Left ventricle myocardium superior (tissue), 1 donor: Measurements from ENCODE around the gene GLP1R. TPM values are rescaled to one million over a fixed set of nuclear protein-coding genes. Genes with fewer than 3 reads are reported as not detected.
A peak's percentile ranks its signal among the peaks of the same experiment; 100 is the strongest.

Experiments
- ATAC-seq: fragments of 200-7000 bp; cut with Tn5 transposase; one replicate; pipeline ENCODE4 v1.9.1; 2020; ENCODE audit warnings: mild to moderate bottlenecking, moderate library complexity
- DNase-seq: peaks from one replicate; pipeline ENCODE4 v3.0.0-alpha.2; 2020
- intact Hi-C: fragments of 100-400 bp; cut with micrococcal nuclease; formaldehyde crosslinking; loops from one replicate; pipeline ENCODE4 v1.11.0; 2022
- total RNA-seq: library from RNA; stranded (reverse); fragmentation: NEBNext Ultra II Directional; extraction: Animal tissue kit (Norgen Biotek cat#: 25700); gene quantifications from one replicate; pipeline ENCODE4 v1.2.1, GENCODE V29; 2021
- donor health status: DM: no; HTN: yes; CAD: no; lungs with severe emphysema.

The GLP1R gene
- total RNA-seq, 1 donor from 2014 or later, result 11.6 TPM

- intact Hi-C loops, result no loop called here
- ATAC-seq, result no peak
- no peak for DNase-seq
Observed at GRCh38 chr6:39059496-39060310, 11.1 kb downstream of the GLP1R start.

GRCh38 chr6:39060467-39061160 is 12.0 kb downstream of the GLP1R start:
- intact Hi-C loops, result no loop called here
- no peak for DNase-seq
- ATAC-seq, result peak; percentile 13

- ATAC-seq (no peak), DNase-seq (no peak)
- intact Hi-C loops, result no loop called here
Observed at GRCh38 chr6:39061182-39061581, 12.6 kb downstream of the GLP1R start.

- intact Hi-C loops, result no loop called here
- ATAC-seq (no peak), DNase-seq (no peak)
Observed at GRCh38 chr6:39061588-39061987, 13.0 kb downstream of the GLP1R start.

- peak; percentile 62 for ATAC-seq
- intact Hi-C loops, result no loop called here
- DNase-seq, result peak; percentile 76
Observed at GRCh38 chr6:39062014-39062740, 13.6 kb downstream of the GLP1R start.

- intact Hi-C loops, result no loop called here
- DNase-seq, result no peak
- peak; percentile 76 for ATAC-seq
Observed at GRCh38 chr6:39063526-39063925, 14.9 kb downstream of the GLP1R start.

GRCh38 chr6:39065561-39065960 is 17.0 kb downstream of the GLP1R start:
- intact Hi-C loops, result no loop called here
- ATAC-seq, result no peak
- no peak for DNase-seq

GRCh38 chr6:39068391-39068790 is 19.8 kb downstream of the GLP1R start:
- ATAC-seq (no peak), DNase-seq (no peak)
- intact Hi-C loops, result no loop called here

- no peak for DNase-seq
- no peak for ATAC-seq
- intact Hi-C loops, result no loop called here
Observed at GRCh38 chr6:39072830-39073229, 24.2 kb downstream of the GLP1R start.

- intact Hi-C loops, result no loop called here
- ATAC-seq (no peak), DNase-seq (no peak)
Observed at GRCh38 chr6:39073471-39074355, 25.1 kb downstream of the GLP1R start.

- intact Hi-C loops, result no loop called here
Observed at GRCh38 chr6:39074486-39074885, 25.9 kb downstream of the GLP1R start.

GRCh38 chr6:39075010-39075686 is 26.6 kb downstream of the GLP1R start:
- ATAC-seq (no peak), DNase-seq (no peak)
- intact Hi-C loops, result no loop called here

More at GRCh38 chr6:39074486-39074885, 25.9 kb downstream of the GLP1R start:
- ATAC-seq (no peak), DNase-seq (no peak)

GRCh38 chr6:39075807-39076622 is 27.4 kb downstream of the GLP1R start:
- DNase-seq (no peak), ATAC-seq (no peak)
- intact Hi-C loops, result no loop called here

- DNase-seq, result no peak
- no peak for ATAC-seq
- intact Hi-C loops, result no loop called here
Observed at GRCh38 chr6:39076623-39077535, 28.3 kb downstream of the GLP1R start.

GRCh38 chr6:39077882-39078594 is 29.5 kb downstream of the GLP1R start:
- ATAC-seq (no peak), DNase-seq (no peak)
- intact Hi-C loops, result no loop called here

- no peak for DNase-seq
- no peak for ATAC-seq
- intact Hi-C loops, result no loop called here
Observed at GRCh38 chr6:39078695-39079094, 30.1 kb downstream of the GLP1R start.
